Measurements from ENCODE around the gene PEPD.
"Not testable (repeated sequence)": the region's sequence is repeated elsewhere in the genome, so short reads cannot be mapped to it uniquely, and the experiment has no call there.

The PEPD gene

GRCh38 chr19:33496038-33496895 lies 25.3 kb downstream of the PEPD start:
- no peak for DNase-seq

DNA sequence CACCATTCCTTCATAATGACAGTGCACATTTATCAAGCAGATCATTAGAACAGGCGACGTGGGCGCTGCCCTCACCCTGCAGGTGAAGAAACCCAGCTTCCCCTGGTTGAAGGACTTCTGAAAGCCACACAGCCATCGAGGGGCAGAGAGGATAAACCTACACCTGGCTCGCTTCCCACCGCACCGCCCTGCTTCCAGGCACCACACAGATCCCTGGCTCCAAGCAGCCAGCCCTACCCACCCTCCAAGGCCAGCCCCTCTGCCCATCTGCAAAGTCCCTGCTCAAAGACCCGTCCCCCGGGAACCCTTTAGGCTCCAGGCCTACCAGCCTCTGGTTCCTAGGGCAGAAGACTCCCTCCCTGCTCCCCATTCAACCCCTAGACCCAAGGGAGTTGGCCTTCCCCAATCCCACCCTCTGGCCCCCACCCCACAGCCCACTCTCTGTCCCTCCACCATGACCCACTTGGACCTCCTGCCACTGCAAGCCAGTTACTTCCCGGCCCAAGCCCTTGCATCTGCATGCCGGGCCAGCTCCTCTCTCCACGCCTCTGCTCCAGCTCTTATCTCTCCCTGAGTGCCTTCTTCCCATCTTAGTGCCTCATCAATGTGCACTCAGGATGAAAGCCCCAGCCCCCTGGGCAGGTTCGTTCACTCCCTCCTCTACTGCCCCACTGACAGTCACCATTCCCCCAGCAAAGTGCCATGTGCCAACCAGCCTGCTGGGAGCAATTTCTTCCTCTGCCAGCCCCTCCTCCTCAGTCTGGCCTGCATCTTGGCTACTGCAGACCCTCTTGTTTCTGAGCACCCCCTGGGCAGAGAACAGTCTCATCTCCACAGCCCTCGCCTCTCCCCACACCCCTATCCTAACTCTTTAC lies 28.0 kb downstream of the PEPD start:
- DNase-seq: no peak

DNA sequence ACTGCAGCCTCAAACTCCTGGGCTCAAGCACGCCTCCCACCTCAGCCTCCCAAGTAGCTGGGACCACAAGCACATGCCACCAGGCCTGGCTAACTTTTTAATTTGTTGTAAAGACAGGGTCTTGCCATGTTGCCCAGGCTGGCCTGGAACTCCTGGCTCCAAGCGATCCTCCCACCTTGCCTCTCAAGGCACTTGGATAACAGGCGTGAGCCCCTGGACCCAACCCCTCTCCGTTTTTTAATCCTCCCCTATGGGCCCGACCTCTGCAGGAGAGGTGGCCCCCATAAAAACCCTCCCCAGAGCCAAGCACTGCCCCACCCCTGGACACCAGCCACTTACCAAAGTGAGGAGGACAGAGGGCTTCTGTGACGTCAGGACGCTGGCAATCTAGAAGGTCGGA lies 28.6 kb downstream of the PEPD start:
- no peak for DNase-seq

DNA sequence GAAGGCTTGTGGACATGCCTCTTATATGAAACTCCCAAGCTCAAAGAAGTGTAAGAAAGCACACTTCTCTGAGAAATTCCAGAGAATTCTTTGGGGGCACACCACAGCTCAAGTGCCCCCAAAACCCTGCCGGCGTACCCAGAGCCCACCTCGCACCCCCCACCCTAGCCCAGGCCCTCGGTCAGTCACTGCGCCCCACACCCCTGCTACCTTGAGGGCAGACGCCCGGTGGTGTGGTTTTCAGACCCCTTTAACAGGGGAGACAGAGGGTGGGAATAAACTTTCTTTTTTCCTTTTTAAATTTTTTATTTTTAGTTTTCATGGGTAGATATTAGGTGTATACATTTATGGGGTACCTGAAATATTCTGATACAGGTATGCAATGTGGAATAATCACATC lies 29.5 kb downstream of the PEPD start:
- no peak for DNase-seq

DNA sequence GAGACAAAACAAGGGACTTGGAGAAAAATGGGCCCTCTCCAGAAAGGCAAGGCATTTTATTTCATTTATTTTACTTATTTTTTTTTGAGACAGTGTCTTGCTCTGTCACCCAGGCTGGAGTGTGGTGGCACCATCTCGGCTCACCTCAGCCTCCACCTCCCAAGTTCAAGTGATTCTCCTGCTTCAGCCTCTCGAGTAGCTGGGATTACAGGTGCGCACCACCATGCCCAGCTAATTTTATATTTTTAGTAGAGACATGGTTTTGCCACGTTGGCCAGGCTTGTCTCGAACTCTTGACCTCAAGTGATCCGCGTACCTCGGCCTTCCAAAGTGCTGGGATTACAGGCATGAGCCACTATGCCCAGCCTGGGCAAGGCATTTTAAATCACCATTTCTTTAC lies 31.0 kb downstream of the PEPD start:
- not testable (repeated sequence) for DNase-seq

- no peak for DNase-seq
Measured at GRCh38 chr19:33490041-33490451, 31.5 kb downstream of the PEPD start.

- DNase-seq: no peak
Measured at GRCh38 chr19:33488826-33489225, 32.8 kb downstream of the PEPD start.

DNA sequence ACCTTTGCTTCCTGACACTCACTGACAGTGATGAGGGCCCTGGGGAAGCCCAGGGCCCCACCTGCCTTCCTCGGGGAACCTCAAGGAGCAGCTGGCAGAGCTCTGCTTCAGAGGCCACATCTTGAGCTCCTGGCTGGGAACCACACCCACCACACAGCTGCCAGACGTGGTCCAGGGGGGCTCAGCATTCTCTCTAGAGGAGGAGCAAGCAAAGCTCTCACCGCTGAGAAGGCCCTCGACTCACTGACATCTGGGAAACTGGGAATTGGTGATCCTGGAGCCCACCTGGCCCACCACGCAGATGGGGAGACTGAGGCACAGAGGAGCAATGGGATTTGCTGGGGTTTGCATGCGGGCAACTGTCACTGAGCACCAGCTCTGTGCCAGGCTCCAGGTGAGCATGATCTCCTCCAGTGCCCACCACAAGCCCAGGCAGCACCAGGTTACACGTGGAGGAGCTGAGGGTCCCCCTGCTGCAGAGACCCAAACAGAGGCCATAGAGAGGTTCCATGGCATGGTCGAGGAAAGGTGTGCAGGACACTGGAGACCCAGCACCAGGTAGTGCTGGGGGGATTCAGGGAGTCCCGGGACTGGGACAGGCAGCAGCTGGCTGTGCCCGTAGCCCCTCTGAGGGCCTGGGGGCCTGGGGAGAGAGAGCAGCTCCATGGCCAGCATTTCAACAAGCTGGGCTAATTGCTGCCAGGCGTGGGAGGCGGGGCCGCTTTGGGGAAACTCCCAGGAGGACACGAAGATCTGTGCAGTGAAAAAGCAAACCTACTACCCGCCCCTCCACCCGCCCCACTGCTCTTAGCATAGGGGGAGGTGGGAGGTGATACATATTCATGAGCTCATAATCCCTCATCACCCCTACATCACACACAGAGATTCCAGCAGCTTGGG lies 33.4 kb downstream of the PEPD start:
- no peak for DNase-seq

DNA sequence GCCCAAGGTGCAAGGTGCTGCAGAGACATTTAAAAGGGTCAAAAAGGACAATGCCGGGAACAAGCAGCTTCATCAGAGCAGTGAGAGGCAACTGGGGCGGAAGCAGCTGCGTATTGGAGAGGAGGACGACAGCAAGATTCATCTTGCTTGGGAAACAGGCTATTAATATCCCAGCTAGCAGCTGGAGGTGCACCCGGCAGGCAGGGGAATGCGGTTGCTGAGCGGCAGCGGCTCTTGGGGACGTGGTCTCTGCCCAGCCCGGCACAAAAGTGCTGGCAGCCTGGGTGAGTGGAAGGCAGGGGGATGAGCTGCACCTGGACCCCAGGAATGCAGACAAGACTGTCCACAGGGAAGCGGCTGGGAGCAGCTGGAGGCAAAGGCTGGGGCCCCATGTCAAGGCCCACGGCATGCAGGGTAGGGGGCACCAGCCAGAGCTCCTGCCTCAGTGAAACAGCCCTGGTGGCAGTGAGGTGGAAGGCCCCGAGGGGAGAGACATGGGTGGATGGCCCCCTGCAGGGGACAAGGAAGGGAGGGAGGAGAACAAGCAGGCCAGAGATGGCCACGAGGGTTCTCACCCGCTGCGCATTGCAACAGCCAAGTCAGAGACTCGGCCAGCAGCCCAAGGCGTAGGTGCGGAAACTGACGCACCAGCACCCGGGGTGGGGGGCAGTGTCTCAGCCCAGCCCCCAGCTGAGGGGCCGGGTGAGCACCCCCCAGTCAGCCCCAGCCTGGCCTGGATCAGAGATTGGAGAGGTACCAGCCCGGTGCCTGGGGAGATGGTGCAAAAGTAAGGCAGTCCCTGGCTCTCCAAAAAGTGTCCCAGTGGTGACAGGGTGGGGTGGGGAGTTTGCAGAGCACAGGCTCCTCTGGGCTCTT lies 34.4 kb downstream of the PEPD start:
- DNase-seq: no peak

DNA sequence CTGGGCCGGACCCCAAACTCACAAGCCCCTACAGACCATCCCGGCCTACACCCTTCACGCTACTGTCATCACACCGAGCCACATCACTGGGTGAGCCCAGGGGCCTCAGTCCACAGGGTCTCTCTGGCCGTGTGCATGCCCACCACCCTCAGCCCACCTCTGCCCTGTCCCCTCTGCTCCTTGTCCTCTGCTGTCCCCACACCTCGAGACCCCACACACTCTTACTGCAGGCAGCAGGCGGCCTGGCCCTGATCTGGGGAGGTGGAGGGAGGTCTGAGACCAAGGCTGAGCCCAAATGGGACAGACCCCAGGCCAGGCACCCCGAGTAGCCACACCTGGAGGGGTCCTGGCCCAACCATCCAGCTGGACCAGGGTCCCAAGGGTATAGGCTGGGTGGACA lies 35.2 kb downstream of the PEPD start:
- DNase-seq: no peak

GRCh38 chr19:33484226-33484774 lies 37.3 kb downstream of the PEPD start:
- no peak for DNase-seq

DNA sequence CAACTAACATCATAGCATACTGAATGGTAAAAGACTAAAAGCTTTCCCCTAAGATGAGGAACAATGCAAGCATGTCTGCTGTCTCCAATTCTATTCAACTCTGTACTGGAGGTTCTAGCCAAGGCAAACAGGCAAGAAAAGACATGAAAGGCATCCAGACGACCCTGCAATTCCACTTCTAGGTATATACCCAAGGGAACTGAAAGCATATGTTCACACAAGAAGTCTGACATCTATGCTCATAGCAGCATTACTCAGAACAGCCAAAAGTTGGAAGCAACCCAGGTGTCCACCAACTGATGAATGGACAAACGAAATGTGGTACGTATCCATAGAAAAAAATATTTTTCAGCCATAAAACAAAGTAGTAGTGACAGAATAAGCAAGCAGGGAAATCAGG lies 39.1 kb downstream of the PEPD start:
- DNase-seq: no peak

GRCh38 chr19:33481863-33482262 lies 39.7 kb downstream of the PEPD start:
- no peak for DNase-seq

- not testable (repeated sequence) for DNase-seq
Measured at GRCh38 chr19:33479570-33479969, 42.0 kb downstream of the PEPD start.

DNA sequence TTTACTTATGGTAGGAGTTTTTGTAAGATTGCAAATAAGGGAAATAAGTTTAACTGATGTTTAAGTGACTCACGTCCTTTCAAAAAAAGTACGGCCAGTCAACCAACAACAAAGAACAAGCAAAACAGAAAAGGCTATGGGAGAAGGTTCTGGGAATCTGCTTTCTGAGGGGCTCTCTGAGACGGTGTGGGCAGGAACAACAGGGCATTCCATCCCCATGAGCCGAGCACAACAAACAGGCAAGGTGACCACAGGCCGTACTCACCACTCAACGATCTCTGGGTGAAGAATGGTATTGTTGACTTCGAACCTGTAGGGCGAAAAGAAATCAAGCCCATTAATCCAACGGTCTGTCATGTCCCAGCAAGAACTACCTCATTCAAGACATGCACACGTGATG lies 43.8 kb downstream of the PEPD start:
- no peak for DNase-seq

DNA sequence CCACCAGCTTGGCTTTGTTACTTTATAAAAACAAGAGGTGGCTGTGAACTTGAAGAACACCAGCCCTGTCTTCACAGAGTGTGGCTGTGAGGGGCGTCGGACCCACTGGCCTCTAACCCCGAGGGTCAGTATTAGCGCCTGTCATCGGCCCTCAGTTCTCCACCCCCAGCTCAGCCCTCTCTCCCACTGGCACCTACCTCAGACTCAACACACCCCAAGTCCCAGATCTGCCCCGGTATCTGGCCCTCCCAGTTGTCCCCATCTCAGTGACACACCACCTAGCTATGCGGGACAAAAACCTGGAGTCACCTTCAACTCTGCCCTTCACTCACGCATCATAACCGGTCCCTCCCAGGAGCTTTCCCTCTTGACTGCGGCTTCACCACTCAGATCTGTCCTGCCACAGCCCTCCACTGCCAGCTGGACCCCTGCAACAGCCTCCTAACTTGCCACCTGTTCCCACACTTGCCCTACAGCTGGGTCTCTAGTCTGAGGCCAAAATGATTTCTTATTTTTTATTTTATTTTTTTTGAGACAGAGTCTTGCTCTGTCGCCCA lies 45.4 kb downstream of the PEPD start:
- no peak for DNase-seq

DNA sequence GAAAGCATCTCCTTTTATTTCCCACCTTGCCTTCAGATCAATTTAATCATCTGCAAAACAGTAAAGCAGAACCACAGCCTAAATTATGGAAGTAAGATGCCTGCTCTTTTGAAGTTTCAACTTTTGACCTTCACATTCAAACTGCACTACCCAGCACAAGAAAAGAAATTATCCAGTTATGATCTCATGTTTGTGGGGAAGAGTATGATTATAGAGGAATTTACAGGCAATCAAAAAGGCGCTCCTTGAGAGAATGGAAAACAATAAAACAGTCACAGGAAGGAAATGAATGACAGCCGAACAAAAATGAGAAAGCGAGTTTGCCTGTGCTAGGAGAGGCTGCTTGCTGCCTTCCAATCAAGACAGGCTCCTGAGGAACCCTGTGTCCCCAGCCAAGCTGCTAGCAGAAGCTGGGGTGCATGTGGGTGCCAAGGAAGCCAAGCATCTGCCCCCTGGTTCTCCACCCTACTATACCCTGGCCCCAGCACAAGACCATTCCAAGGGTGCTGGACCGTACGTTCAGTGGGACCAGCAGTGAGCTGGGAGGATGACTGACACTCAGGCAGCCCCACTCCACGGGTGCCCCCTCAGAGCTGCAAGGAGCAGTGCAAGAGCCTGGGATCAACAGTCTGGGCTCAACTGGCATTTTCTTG lies 47.8 kb downstream of the PEPD start:
- DNase-seq: no peak

GRCh38 chr19:33472691-33473652 lies 48.6 kb downstream of the PEPD start:
- no peak for DNase-seq

- no peak for DNase-seq
Measured at GRCh38 chr19:33472226-33472625, 49.4 kb downstream of the PEPD start.
